NB4 (cell line): Measurements from ENCODE around the gene INCENP.
"Not testable (repeated sequence)": the region's sequence is repeated elsewhere in the genome, so short reads cannot be mapped to it uniquely, and the experiment has no call there.

ENCODE experiments used
- DNase-seq: peaks from one replicate; pipeline ENCODE4 v3.0.0; 2010; ENCODE audit warnings: low read depth
- H3K4me3 ChIP-seq: one replicate; pipeline ENCODE4 v1.5.1; 2011; ENCODE audit warnings: mild to moderate bottlenecking, low read depth, low read length, moderate library complexity
- MYC ChIP-seq: IDR thresholded peaks from 2 replicates; pipeline ENCODE4 v1.6.1; 2011; ENCODE audit warnings: low read depth, low read length
- POLR2A ChIP-seq: IDR thresholded peaks from 2 replicates; pipeline ENCODE4 v1.6.1; 2011; ENCODE audit warnings: mild to moderate bottlenecking; ENCODE audit not compliant: insufficient read length; ENCODE audit errors: extremely low read depth
- TF ChIP-seq, protein P1 (sequence below): IDR thresholded peaks from one replicate; pipeline ENCODE4 v1.5.1; 2012; ENCODE audit warnings: low read depth, low read length
- TF ChIP-seq, protein P2 (sequence below): IDR thresholded peaks from 2 replicates; pipeline ENCODE4 v1.6.1; 2011; ENCODE audit warnings: low read depth, low read length

INCENP gene

DNA sequence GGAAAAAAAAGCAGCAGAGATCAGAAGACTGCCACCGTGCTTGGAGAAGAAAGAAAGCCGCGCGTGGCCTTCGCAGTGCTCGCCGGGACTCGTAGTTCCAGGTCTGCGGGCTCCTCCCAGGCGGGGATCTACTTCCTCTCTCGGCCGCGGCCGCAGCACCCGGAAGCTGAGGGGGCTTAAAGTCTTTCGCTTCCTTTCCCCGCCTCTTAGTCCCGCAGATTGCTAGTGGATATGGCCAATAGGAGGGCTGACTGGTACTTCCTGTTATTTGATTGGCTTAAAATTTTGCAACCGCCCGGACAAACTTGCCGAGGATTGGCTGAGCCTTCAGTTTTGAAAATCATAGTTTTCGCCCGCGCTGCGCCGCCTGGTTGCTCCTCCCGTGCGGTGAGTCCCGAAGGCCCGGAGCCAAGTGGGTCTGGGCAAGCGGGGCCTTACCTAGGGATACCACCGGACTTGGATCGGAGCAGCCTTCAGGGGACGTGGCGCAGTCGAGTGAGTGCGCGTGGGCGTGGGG is at the start of gene INCENP:
INCENP (plus strand) TSS at position 343 of the 517 bp plus-strand sequence. CDS start 4,151 bp downstream, outside the sequence.
- DNase-seq, result peak; percentile 99
- TF ChIP-seq, protein P1, sequence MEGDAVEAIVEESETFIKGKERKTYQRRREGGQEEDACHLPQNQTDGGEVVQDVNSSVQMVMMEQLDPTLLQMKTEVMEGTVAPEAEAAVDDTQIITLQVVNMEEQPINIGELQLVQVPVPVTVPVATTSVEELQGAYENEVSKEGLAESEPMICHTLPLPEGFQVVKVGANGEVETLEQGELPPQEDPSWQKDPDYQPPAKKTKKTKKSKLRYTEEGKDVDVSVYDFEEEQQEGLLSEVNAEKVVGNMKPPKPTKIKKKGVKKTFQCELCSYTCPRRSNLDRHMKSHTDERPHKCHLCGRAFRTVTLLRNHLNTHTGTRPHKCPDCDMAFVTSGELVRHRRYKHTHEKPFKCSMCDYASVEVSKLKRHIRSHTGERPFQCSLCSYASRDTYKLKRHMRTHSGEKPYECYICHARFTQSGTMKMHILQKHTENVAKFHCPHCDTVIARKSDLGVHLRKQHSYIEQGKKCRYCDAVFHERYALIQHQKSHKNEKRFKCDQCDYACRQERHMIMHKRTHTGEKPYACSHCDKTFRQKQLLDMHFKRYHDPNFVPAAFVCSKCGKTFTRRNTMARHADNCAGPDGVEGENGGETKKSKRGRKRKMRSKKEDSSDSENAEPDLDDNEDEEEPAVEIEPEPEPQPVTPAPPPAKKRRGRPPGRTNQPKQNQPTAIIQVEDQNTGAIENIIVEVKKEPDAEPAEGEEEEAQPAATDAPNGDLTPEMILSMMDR, result no peak
- TF ChIP-seq POLR2A (peak; percentile 39), MYC (peak; percentile 87)
- TF ChIP-seq, protein P2, sequence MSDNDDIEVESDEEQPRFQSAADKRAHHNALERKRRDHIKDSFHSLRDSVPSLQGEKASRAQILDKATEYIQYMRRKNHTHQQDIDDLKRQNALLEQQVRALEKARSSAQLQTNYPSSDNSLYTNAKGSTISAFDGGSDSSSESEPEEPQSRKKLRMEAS, result peak; percentile 72
- peak within 1 kb of the TSS; percentile 93 for H3K4me3 ChIP-seq

DNA sequence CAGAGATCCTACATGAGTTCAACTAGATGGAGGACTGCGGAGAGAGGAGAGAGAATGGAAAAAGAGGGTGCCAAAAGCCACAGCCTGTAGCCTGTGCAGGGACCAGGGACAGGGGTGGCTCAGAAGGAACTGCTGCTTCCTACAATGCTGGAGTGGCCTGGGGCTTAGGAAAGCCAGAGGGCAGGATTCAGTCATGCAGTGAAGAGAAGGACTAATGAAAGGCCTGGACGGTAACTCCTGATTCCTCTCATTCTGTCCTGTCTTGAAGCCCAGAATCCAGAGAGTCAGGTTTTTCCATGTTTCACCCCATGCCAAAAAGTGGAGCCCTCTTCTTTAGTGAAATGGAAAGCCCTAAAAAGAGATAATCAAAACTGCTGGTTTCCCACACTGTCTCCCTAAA is 48.4 kb upstream of the INCENP start:
- no peak for TF ChIP-seq MYC
- no peak for TF ChIP-seq POLR2A
- TF ChIP-seq, protein P2, result no peak
- TF ChIP-seq, protein P1, result no peak
- DNase-seq, result no peak
- H3K4me3 ChIP-seq, result no peak overlapping the region

DNA sequence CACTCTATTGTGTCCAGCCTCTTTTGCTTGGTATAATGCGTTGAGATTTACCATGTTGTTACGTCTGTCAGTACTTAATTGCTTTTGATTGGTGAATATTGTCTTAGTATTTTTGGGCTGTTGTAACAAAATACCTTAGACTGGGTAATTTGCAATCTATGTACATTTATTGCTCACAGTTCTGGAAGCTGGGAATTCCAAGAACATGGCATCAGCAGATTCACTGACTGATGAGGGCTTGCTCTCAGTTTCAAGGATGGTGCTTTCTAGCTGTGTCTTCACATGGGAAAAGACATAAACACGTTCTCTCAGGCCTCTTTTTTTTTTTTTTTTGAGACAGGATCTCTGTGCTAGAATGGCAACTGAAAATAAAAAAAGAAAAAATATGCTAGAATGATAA is 46.7 kb upstream of the INCENP start:
- no peak for DNase-seq
- TF ChIP-seq, protein P1, result no peak

DNA sequence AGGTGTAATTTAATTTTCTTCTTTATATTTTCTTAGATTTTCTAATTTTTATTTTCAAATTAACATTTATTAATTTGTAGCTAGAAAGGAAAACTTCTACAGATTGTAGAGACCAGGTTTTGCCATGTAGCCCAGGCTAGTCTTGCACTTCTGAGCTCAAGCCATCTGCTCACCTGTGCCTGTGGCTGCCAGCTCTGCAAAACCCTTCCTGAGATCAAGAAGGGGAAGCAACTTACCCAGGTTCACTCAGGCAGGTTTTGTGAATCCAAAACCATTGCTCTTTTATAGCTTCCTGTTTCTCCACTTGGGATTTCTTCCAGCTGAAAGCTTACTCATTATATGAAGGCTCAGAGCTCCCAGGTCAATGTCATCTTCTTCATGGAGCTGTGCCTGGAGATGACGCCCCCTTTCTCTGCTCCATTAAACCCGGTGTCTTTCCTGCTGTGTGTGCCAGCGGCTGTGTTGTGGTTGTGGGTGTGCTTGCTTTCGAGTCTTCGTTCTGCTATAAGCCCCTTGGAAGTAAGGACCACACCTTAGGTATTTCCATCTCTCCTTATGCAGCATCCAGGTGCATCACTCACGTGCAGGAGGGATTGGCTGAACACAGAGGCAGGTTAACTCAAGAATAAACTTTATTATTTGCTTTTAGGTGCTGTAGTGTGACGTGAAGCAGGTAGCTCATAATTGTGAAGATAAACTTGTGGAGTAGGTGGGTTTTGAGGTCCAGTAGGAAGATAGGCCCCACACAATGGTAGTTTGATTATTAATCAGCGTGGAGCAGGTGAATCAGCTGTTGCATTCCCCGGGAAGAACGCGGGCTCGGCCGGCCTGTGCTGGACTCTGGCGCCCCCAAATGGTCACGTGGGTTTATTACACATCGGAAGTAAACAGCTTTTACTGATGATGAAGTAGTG is 42.2 kb upstream of the INCENP start:
- no peak for TF ChIP-seq POLR2A
- TF ChIP-seq, protein P1, result peak; percentile 72
- peak; percentile 55 for TF ChIP-seq MYC
- TF ChIP-seq, protein P2, result peak; percentile 96
- peak; percentile 74 for DNase-seq
- no peak overlapping the region for H3K4me3 ChIP-seq

More for the DNA sequence above, 46.7 kb upstream of the INCENP start:
- no peak overlapping the region for H3K4me3 ChIP-seq

DNA sequence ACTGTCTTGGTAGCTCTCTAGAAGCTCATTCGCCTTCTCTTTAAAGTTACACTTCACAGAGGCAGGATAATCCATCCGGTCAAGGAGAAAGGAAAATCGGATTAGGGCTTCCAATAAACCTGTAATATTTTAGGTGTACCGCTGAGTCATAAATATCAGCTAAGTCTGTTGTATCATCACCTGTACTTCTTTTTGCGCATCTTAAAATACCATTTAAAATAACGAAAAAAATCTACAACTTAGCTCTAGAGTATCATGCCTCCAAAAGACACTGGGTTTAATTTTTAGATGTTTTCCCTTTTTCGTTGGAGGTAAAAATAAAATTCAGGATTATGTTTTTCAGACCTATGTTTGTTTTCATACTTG is 41.5 kb upstream of the INCENP start:
- TF ChIP-seq, protein P1, result no peak
- TF ChIP-seq POLR2A, result no peak
- TF ChIP-seq, protein P2, result no peak
- no peak for TF ChIP-seq MYC
- no peak overlapping the region for H3K4me3 ChIP-seq
- no peak for DNase-seq

DNA sequence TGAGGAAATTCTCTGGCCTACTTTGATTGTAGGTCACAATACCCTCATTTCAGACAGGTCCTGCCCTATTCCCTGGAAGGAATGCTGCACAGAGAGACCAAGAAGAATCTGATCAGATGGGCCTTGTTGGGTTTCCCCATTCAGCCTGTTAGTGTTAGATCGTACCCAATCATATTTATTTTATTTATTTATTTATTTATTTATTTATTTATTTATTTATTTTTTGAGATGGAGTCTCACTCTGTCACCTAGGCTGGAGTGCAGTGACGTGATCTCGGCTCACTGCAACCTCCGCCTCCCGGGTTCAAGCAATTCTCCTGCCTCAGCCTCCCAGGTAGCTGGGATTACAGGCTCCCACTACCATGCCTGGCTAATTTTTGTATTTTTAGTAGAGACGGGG is 39.0 kb upstream of the INCENP start:
- not testable (repeated sequence) for H3K4me3 ChIP-seq, DNase-seq
